NCI-H2171 (cell line): ENCODE data around the gene AGAP1.

Source experiments
- DNase-seq: peaks from one replicate; lab custom pipeline; 2025; lab: John Stamatoyannopoulos, UW

The AGAP1 gene

DNA sequence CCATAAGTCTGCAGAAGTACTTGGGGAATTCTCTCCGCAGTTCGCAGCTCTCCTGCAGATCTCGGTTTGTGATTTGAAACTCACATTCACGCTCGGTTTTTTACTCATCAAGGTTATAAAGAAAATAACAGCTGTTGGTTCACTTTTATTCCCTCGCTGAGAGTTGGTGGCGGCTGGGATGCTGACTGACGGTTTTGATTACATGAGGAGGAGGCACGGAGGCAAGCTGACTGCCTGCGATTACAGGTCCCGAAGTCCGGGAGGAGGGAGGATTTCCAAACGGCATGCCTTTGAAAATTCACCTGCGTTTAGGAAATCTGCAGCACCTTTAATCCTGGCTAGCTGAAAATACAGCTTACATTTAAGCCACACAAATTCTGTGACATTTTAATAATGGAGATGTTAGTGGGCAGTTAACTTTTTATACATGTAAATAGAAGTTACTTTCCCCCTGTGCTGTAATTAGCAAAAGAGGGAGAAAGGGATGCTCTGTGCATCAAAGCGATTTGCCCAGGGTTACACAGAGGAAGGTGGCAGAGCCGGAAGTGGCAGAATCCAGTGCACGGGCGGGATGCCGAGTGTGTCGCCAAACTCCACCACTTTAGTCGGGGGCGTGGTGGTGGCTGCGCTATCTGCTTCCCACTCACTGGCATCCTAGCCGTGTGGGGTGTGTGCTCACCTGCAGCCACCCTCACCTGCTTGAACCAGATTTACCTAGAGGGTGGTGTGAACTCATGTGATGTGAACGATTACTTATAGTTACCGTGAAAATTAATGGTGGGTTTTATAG, 14.7 kb downstream of the AGAP1 start:
- DNase-seq, result no peak

GRCh38 chr2:235510318-235510717, 16.5 kb downstream of the AGAP1 start:
- no peak for DNase-seq

DNA sequence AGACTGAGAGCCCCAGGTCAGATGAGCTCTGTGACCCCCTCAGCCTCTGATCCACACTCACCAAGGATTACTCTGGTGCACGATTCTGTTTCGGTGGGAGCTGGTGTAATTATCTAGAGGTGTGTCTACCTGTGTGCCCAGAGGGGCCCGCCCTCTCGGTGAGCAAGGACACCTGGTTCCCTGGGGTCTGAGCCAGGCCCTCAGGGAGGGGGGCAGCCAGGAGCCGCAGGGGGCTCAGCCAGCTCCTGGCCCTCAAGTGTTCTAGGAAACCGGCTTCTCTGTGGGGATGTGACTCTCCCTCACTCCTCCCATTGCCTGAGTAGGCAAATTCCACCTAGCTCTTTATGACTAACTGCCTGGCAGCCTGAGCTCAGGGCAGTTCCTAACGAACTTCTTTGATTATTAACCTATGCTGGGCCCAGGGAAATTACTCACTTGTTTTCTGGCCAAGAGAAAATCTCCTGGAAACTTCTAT, 17.4 kb downstream of the AGAP1 start:
- no peak for DNase-seq

GRCh38 chr2:235511751-235512698, 18.2 kb downstream of the AGAP1 start:
- no peak for DNase-seq

- no peak for DNase-seq
Observed at GRCh38 chr2:235512699-235513053, 18.8 kb downstream of the AGAP1 start.

DNA sequence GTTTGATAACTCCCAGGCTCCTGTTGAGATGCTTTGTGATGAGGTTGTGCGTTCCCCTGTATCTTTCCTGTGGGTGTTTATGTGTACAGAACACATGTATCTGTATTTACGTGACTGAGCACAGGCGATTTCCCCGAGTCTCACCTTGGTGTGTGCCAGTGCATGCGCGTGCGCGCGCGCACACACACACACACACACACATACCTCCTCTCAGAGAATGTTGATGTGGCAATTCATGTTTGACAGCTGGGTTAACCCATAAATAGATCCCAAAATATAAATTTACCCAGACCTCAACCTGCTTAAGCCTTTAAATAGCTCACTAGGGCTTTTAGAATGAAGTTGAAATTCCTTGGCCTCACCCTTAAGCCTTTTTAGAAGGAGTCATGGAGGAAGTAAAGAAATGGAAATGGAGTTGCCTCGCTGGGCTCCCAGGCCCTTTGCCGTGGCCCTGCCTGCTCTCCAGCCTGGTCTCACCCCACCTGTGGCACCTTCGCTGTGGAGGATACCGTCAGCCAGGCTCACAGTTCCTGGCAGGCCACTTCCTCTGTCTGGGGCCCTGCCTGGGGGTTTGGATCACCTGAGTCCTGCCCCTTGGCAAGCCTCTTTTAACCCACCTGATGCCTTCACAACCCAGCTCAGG, 20.3 kb downstream of the AGAP1 start:
- DNase-seq, result no peak

GRCh38 chr2:235514627-235515363, 21.0 kb downstream of the AGAP1 start:
- no peak for DNase-seq

DNA sequence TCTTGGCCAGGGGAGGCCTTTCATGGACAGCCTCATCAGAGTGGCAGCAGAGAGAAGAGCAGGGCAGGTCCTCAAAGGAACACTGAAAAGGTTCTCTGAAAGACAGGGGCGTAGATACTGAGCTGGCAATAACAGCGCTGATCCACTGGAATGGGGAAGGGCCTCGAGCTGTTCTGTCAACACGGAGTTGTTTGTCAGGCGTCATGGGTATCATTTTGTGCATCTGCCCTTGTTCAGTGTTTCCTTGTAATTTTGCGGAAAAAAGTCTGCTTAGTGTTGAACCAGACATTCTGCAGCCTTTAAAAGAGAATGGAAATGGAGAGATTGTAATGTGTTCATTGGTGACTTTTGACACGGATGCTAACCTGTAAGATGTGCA, 21.5 kb downstream of the AGAP1 start:
- no peak for DNase-seq

DNA sequence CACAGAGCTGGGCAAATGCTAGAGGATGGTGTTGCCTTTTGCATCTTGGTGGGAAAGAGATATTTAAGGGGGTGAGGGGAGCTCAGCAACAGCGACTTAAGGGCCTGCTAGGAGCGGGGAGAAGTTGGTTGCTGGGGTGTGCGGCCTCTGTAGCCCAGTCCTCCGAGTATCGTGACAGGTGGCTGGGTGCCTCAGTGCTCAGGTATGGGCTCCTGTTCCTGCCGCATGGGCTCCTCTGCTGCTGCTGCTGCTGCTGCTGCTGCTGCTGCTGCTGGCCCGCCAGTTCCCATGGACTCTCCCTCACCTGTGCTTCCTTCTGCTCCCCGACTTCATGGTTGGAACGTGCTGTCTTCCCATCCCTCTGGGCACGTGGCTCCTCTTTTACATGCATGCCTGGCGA, 22.0 kb downstream of the AGAP1 start:
- no peak for DNase-seq

DNA sequence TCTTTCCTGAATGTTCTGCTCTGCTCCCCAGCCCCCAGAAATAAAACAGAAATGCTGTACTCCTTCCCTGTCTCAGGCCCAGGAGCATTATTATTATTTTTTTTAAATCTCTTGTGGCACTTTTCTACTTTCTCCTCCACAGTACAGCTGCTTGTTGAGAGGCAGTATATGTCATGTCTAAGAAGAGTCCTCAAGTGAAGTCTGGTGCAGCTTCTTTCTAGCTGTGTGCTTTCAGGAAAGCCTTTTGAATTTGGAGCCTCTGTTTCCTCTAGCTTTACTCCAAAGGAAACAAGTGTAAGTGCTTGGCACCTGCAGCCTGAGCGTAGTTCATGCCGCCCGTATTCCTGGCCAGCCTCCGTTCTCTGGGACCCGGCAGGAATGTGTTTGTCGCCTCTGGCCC, 22.4 kb downstream of the AGAP1 start:
- DNase-seq, result no peak

DNA sequence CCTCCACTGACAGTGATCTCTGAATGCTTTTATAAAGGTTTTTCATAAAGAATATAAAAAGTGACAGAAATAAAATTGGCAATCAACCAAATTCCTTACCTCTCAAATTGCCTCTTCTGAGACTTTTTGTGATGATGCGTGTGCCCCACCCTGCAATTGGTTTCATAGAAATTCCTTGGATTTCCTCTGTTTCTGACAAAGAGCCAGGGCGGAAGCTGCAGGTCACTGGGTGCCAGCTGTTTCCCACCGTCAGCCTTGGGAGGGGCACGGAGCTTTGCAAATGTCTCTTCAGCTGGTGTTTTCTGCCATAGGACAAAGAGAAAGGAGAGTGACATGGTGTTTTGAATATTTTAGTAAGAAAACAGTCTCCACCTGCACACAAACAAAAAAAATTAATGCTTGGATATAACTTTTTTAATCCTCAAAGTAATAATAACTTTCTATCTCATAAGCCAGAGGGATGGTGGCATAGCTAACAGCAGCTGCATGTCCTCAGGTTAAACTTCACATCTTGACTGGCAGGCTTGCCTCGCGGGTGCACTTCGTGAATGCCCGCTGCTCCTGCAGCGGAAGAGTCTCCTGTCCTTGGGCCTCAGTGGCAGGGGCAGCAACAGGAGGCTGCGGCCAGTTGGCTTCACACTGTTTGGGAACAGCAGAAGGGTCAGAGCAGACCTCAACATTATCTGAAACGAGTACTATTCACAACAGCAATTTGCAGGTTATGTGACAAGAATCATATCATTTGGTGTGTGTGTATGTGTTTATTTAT, 24.7 kb downstream of the AGAP1 start:
- DNase-seq, result no peak

DNA sequence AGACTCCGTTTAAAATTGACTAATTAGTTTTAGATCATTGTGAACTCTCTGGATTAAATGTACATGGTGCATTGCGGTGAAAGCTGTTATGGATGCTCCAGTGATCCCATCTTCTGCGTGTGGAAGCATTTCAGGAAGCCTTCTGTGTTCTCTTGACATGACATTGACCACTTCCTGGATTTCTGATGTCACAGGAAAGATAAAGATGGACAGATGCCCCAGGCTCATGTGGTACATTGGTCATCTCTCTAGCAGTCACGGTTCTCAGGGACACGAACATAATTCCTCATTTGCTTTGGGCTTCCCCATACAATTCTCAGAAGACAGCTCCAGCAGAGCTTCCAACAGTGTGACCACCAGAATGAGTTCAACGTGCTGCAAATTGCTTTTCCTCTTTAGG, 26.9 kb downstream of the AGAP1 start:
- DNase-seq, result no peak

GRCh38 chr2:235521844-235522243, 28.0 kb downstream of the AGAP1 start:
- DNase-seq, result peak; percentile 41

DNA sequence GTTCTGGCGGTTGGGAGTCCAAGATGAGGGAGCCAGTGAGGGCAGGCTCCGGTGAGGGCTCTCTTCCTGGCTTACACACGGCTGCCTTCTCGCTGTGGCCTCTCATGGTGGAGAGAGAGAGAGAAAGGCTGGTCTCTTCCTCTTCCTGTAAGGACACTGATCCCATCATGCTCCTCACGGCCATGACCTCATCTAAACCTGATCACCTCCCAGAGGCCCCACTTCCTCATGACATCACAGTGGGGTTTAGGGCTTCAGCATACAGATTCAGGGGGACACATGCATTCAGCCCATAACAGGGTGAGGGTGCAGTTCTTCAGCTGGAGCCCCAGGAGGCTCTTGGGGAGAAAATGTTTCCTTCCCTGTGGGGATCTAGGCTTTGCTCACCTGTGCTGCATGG, 29.2 kb downstream of the AGAP1 start:
- DNase-seq, result no peak

GRCh38 chr2:235523486-235524150, 29.8 kb downstream of the AGAP1 start:
- DNase-seq, result no peak

DNA sequence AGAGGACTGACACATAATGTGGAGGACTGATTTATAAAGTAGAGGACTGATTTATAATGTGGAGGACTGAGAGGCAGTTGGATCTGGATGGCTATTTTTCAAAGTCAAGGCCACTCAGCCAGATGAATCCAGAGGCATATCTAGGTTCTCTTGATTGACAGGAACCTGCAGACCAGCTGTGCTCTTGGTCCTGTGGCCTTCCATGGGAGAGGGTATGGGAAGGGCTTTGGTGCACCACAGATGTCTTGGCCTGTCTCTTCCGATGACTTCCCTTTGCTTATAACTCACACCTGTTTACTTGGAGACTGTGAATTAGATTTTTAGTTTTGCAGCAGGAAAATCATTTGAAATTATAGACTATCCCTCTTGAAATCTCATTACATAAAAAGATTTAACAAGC, 32.3 kb downstream of the AGAP1 start:
- no peak for DNase-seq

GRCh38 chr2:235527806-235528469, 34.1 kb downstream of the AGAP1 start:
- no peak for DNase-seq

GRCh38 chr2:235529621-235530020, 35.8 kb downstream of the AGAP1 start:
- no peak for DNase-seq

- DNase-seq, result no peak
Observed at GRCh38 chr2:235530735-235531134, 36.9 kb downstream of the AGAP1 start.

DNA sequence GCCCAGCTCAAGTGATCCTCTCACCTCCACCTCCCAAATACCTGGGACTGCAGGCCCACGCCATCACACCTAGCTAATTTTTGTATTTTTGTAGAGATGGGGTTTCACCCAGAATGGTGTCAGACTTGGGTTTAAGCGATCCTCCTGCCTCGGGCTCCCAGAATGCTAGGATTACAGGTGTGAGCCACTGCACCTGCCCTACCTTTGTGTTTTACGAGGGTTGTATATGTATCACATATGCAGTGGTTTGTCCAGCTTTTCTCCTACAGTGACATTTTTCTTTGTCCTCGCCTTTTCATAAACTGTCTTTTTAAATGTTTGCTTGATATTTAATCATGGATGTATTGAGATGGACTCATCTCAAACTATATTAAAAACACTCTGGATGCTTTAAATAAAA, 38.5 kb downstream of the AGAP1 start:
- DNase-seq, result no peak
